Muscle of leg (tissue), 11 donors: ENCODE data around the gene STK10. TPM values are rescaled to one million over a fixed set of nuclear protein-coding genes. Genes with fewer than 3 reads are reported as not detected.

Experiments
- DNase-seq: peaks from one replicate; pipeline ENCODE4 v3.0.0; 2013
- H3K27ac ChIP-seq: one replicate; pipeline ENCODE4 v1.5.1; 2013; ENCODE audit warnings: mild to moderate bottlenecking, low read length, control low read depth
- H3K27me3 ChIP-seq: one replicate; pipeline ENCODE4 v1.6.1; 2013; ENCODE audit warnings: low read length; ENCODE audit not compliant: control insufficient read depth, insufficient read depth
- H3K36me3 ChIP-seq: one replicate; pipeline ENCODE4 v1.6.1; 2013; ENCODE audit warnings: low read length; ENCODE audit not compliant: control insufficient read depth, insufficient read depth
- H3K4me1 ChIP-seq: one replicate; pipeline ENCODE4 v1.6.1; 2013; ENCODE audit warnings: low read length; ENCODE audit not compliant: control insufficient read depth, insufficient read depth
- H3K4me3 ChIP-seq: one replicate; pipeline ENCODE4 v1.5.1; 2013; ENCODE audit warnings: low read length, control low read depth
- H3K9me3 ChIP-seq: replicated peaks from 2 replicates; pipeline ENCODE4 v1.6.1; 2013; ENCODE audit warnings: low read depth, low read length; ENCODE audit not compliant: control insufficient read depth
- WGBS: methylation state at CpG from one replicate; pipeline ENCODE4 v1.1.5; 2013; ENCODE audit warnings: missing lambda C conversion rate; ENCODE audit not compliant: insufficient coverage; 5-methylcytosine and 5-hydroxymethylcytosine counted together
- polyA plus RNA-seq, 8 donors: library from polyadenylated mRNA; unstranded; fragments of 120-200 nt; gene quantifications; one replicate each; pipeline versions ENCODE4 v1.2.1 to v1.2.3, GENCODE V29; 2013; ENCODE audit warnings: inconsistent platforms in 1 of 8, low replicate concordance in 1 of 8; ENCODE audit not compliant: insufficient read length in 8 of 8, insufficient read depth in 1 of 8
- total RNA-seq: library from RNA; stranded (reverse); fragments of 120-200 nt; gene quantifications from one replicate; pipeline ENCODE4 v1.2.4, GENCODE V29; 2013

STK10 gene
- total and polyA plus RNA-seq, 9 donors = 12.5 to 21.9 (median 18.8) TPM

DNA sequence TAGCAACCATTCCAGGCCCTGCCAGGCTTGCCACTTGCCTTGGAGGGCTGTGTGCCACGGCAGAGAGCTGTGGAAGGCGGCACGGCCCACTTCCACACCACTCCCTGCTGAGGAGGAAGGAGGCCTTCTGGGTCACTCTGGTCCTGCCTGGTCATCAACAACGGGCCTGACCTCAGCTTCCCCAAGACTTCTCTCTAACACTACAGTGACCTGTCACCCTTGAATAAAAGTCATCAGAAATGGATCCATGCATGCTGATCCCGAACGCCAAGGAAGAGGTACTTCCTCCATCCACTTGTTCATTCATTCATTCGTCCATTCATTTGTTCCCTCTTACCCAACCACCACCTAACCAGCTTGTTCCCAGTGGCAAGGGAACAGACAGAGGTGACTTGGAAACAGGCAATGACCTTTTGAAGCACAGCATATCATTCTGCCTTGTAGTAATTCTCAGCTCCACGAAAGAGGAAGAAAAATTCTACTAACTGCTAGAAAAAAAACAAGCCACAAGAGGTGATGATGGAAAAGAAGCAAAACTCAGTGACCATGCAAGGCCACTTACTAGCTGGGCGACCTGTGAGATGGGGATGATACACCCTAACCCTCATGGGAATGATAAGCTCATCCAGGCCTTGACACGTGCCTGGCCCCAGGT, 58.6 kb downstream of the STK10 start:
- Histone ChIP-seq H3K4me1 (no peaks in the 10 kb centered on the region), H3K27ac (no peak overlapping the region), H3K9me3 (no peaks in the 10 kb centered on the region), H3K4me3 (no peak overlapping the region), H3K27me3 (no peaks in the 10 kb centered on the region), H3K36me3 (peaks cover 22% of the 10 kb centered on the region)
- WGBS = 82% methylated on average over 4 of the region's 10 CpGs
- DNase-seq = no peak

- Histone ChIP-seq H3K27ac (no peak overlapping the region), H3K27me3 (no peaks in the 10 kb centered on the region), H3K9me3 (no peaks in the 10 kb centered on the region), H3K4me1 (peaks cover 8% of the 10 kb centered on the region), H3K36me3 (peaks cover 22% of the 10 kb centered on the region), H3K4me3 (no peak overlapping the region)
- 83% methylated on average over 5 of the region's 5 CpGs for WGBS
- DNase-seq = no peak
Observed at GRCh38 chr5:172127581-172127980, 60.4 kb downstream of the STK10 start.

DNA sequence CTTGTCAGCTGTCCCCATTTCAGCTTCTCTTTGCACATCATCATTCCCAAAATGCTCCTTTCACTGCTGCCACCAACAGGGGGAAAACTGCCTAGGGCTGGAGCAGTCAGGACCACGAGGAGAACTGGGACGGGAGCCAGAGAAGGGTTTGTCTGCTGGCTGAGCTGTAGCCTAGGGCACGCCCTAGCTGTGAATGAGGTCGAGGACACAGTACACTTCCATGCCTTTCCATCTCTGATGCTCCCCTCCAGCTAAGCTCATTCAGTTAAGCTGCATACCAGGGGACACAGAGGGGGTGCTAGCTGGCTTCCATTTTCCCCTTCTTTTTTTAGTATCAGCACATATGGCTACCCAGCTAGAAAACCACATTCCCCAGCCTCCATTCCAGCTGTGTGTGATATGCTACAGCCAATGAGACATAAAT, 64.7 kb downstream of the STK10 start:
- 14% methylated on average over 4 of the region's 4 CpGs for WGBS
- peak; percentile 89 for DNase-seq
- H3K36me3 ChIP-seq = peaks cover 12% of the 10 kb centered on the region

GRCh38 chr5:172119921-172120688, 67.9 kb downstream of the STK10 start:
- H3K27ac ChIP-seq = no peak overlapping the region
- H3K36me3 ChIP-seq = peaks cover 14% of the 10 kb centered on the region
- DNase-seq = no peak
- WGBS = 83% methylated on average over 11 of the region's 12 CpGs
- no peaks in the 10 kb centered on the region for H3K27me3 ChIP-seq
- peaks cover 17% of the 10 kb centered on the region for H3K4me1 ChIP-seq
- no peaks in the 10 kb centered on the region for H3K9me3 ChIP-seq
- H3K4me3 ChIP-seq = no peak overlapping the region

More for the DNA sequence above, 64.7 kb downstream of the STK10 start:
- Histone ChIP-seq H3K4me1 (peaks cover 10% of the 10 kb centered on the region), H3K4me3 (no peak overlapping the region), H3K27me3 (no peaks in the 10 kb centered on the region), H3K27ac (no peak overlapping the region), H3K9me3 (no peaks in the 10 kb centered on the region)

DNA sequence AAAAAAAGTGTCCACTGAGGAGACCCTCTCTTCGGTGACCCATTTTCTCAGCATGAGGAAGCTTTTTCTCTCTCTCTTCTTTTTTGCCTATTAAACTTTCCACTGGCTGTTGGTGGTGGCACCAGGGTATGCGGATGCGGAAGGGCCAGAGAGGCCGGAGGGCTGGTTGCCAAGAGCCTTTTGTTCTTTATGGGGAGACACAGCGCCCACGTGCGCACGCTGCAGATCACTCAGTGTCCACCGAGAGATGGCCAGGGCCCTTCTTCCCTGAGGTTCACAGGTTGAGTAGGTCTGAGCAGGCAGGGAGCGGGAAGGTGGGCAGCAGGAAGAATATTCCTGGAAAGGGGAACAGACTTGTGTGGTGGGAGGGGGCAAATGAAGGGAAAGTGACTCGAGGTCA, 69.1 kb downstream of the STK10 start:
- H3K27me3 ChIP-seq = no peaks in the 10 kb centered on the region
- peaks cover 19% of the 10 kb centered on the region for H3K36me3 ChIP-seq
- peaks cover 20% of the 10 kb centered on the region for H3K4me1 ChIP-seq
- no peaks in the 10 kb centered on the region for H3K9me3 ChIP-seq
- 80% methylated on average over 8 of the region's 11 CpGs for WGBS
- DNase-seq = no peak
- H3K4me3 ChIP-seq = no peak overlapping the region
- H3K27ac ChIP-seq = no peak overlapping the region

DNA sequence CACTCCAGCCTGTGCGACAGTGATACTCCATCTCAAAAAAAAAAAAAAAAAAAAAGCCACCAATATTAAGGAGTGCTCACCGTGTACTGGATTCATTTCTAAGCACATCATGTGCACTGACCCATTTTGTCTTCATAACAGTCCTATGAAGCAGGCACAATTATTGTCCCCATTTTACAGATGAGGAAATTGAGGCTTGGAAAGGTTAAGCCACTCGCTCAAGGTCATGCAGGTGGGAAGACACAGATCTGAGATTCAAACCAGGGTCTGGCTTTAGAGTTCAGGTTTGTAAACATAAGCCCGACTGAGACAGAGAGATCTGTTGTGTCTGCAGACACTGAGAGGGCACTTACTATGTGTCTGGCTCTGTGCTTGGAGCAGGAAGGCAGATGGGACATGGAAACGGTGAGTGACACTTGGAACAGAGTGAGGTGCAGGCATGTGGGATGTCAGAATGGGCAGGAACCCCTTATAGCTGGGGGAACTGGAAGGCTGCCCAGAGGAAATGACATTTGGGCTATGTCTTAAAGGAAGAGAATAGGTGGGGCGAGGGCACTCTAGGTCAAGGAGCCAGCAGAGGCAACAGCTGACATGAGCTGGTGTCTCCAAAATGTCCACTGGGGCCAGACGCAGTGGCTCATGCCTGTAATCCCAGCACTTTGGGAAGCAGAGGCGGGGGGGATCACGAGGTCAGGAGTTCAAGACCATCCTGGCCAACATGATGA, 69.9 kb downstream of the STK10 start:
- Histone ChIP-seq H3K9me3 (no peaks in the 10 kb centered on the region), H3K4me1 (peaks cover 16% of the 10 kb centered on the region), H3K36me3 (peaks cover 19% of the 10 kb centered on the region), H3K4me3 (no peak overlapping the region), H3K27ac (no peak overlapping the region), H3K27me3 (no peaks in the 10 kb centered on the region)
- DNase-seq = no peak
- WGBS = 72% methylated on average over 6 of the region's 9 CpGs

- Histone ChIP-seq H3K4me1 (peaks cover 25% of the 10 kb centered on the region), H3K9me3 (no peaks in the 10 kb centered on the region), H3K4me3 (no peak overlapping the region), H3K27me3 (no peaks in the 10 kb centered on the region), H3K36me3 (peaks cover 19% of the 10 kb centered on the region), H3K27ac (no peak overlapping the region)
- DNase-seq = no peak
- 81% methylated on average over 3 of the region's 4 CpGs for WGBS
Observed at GRCh38 chr5:172115541-172115982, 72.5 kb downstream of the STK10 start.

DNA sequence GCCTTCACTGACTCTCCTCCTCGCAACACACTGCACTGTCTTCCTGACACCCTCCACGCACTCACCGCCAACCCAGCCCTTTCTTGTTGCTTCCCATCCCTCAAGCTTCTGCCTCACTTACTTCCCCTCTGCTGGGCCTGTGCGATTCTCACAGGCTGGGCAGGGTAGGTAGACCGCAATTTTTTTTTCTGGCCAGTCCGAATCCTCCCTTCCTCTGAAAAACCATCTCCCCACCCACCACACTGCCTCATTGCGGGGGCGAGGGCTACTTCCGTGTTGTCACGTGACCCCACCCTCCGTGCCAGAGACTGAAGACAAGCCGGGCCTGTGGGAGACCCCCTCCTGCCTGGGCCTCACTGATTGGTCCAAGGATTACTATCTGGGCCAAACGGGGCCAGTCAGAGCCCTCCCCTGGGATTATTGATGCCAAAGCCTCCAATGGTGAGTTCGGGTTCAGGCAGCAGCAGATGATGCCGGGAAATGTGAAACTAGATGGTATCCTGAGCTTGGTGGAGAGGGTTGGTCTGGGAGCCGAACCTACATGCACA, 73.1 kb downstream of the STK10 start:
- H3K4me1 ChIP-seq = peaks cover 31% of the 10 kb centered on the region

GRCh38 chr5:172113036-172113435, 75.0 kb downstream of the STK10 start:
- Histone ChIP-seq H3K36me3 (peaks cover 19% of the 10 kb centered on the region), H3K9me3 (no peaks in the 10 kb centered on the region), H3K27me3 (no peaks in the 10 kb centered on the region), H3K4me3 (no peak overlapping the region), H3K4me1 (peaks cover 30% of the 10 kb centered on the region), H3K27ac (no peak overlapping the region)
- WGBS = no CpG with 5 or more reads among the region's 7 CpGs
- no peak for DNase-seq

More for the DNA sequence above, 73.1 kb downstream of the STK10 start:
- DNase-seq = peak; percentile 43
- Histone ChIP-seq H3K4me3 (no peak overlapping the region), H3K36me3 (peaks cover 19% of the 10 kb centered on the region), H3K27me3 (no peaks in the 10 kb centered on the region), H3K27ac (peak overlapping the region; percentile 20), H3K9me3 (no peaks in the 10 kb centered on the region)
- 75% methylated on average over 12 of the region's 16 CpGs for WGBS

GRCh38 chr5:172111852-172112225, 76.2 kb downstream of the STK10 start:
- peaks cover 16% of the 10 kb centered on the region for H3K36me3 ChIP-seq
- H3K27me3 ChIP-seq = no peaks in the 10 kb centered on the region
- H3K27ac ChIP-seq = peak overlapping the region; percentile 45
- peak; percentile 90 for DNase-seq
- peaks cover 41% of the 10 kb centered on the region for H3K4me1 ChIP-seq
- H3K9me3 ChIP-seq = no peaks in the 10 kb centered on the region
- no peak overlapping the region for H3K4me3 ChIP-seq
